ENCODE measurements around the gene BTBD16. TPM values are rescaled to one million over a fixed set of nuclear protein-coding genes. Genes with fewer than 3 reads are reported as not detected.
A peak's percentile ranks its signal among the peaks of the same experiment; 100 is the strongest.

BTBD16 gene
- polyA plus RNA-seq, 3 donors from 2014 or later, result not detected

DNA sequence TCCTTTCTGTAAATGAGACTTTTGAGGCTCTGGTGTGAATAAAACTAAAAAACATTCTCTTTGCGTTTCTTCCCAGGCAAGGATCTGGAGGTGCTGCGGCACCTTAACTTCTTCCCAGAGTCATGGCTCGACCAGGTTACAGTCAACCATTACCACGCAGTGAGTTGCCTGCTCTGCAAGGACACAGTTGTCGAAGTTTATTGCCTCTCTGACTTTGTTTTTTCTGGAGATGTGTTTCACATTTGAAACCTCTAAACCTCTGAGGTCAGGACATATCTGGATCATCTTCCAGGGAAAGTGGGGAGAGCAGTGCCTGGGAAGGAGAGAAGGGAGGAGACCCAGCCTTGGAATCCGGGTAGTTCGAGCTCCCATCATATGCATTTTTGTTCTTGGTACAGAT lies 60.0 kb downstream of the BTBD16 start:
- Mint-ChIP-seq H3K4me1 (no peaks in the 10 kb centered on the region), H3K27ac (no peak overlapping the region), H3K9me3 (peaks cover 0 to 1% (median 0%) of the 10 kb centered on the region in 6 donors), H3K4me3 (no peak overlapping the region), H3K27me3 (ENCODE audit: low read depth in 3 of 3) (peaks cover 7 to 14% (median 13%) of the 10 kb centered on the region in 3 donors), H3K36me3 (no peaks in the 10 kb centered on the region)
- no peak for DNase-seq

DNA sequence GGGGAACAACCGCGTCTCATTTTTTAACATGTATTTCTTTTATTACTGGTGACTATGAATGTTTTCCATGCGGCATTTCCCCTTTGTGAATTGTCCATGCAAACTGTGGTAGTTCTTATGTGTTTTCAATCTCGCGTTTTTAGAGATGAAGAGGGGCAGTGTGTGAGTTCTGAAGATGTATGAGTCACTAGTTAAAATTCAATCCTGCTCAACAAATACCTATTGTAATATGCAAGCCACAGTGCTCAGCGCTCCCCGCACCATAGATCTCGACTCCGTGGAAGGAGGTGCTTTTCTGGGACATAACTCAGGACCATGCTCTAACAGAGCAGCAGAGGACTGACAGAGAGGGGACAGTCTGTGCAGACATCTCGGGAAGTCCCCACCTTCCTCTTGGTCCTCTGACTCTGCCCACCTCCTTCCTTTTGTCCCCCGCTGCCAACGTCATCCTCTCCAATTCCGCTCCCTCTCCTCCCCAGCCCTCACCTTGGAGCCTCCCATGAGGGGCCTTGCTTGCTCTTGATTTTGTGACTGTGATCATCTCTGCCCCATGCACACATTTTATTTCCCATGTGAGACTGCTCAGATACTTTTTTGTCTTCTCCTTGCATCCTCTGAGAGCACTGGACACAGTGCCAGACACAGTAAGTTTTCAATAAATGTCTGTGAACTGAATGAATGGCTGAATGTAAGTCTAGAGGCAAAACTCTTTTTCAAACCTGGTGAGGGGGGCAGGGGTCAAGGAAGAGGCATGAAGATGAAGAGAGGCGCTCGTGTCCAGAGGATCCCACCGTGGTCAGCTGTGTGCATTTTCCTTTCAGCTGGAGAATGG lies 60.7 kb downstream of the BTBD16 start:
- no peaks in the 10 kb centered on the region for H3K36me3 Mint-ChIP-seq
- H3K27ac Mint-ChIP-seq, result no peak overlapping the region
- H3K27me3 Mint-ChIP-seq (ENCODE audit: low read depth in 3 of 3), result peaks cover 6 to 13% (median 12%) of the 10 kb centered on the region in 3 donors

DNA sequence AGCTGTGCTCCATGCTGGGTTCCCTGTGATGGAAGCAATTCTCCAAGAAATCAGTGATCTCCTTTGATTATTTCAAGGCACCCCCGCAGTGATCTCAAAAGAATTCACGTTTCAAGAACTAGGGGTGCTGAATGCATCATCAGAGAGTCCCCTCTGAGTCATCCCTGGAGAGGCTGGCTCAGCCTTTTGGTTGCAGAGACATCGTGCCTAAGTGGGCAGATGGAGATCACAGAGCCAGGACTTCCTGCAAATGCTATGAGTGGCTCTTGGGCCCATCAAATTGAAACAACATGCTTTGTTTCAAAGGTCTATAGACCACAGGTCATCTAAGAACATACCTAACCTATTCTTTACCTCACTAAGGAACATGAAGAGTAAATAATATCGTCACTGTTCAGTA lies 61.9 kb downstream of the BTBD16 start:
- no peaks in the 10 kb centered on the region for H3K9me3 Mint-ChIP-seq
- H3K4me3 Mint-ChIP-seq, result no peak overlapping the region
- no peak overlapping the region for H3K27ac Mint-ChIP-seq
- DNase-seq, result no peak
- no peaks in the 10 kb centered on the region for H3K4me1 Mint-ChIP-seq
- no peaks in the 10 kb centered on the region for H3K36me3 Mint-ChIP-seq
- peaks cover 6 to 13% (median 12%) of the 10 kb centered on the region in 3 donors for H3K27me3 Mint-ChIP-seq (ENCODE audit: low read depth in 3 of 3)

More for the DNA sequence above, 60.7 kb downstream of the BTBD16 start:
- Mint-ChIP-seq H3K4me1 (no peaks in the 10 kb centered on the region), H3K9me3 (no peaks in the 10 kb centered on the region), H3K4me3 (no peak overlapping the region)
- no peak for DNase-seq

DNA sequence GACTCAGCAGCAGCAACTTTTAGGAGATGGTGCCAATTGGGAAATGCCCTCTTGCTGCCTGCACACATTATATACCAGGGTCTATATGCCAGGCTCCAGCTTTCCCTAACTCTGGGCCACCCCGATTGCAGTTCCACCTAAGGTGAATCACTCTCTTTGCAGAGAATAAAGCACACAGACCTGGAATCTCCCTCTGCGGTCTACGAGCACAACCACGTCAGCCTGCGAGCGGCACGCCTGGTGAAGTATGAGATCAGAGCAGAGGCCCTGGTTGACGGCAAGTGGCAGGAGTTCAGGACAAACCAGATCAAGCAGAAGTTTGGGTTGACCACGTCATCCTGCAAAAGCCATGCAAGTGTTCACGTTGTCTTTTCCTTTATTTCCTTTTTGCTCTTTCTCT lies 65.2 kb downstream of the BTBD16 start:
- H3K4me1 Mint-ChIP-seq, result no peaks in the 10 kb centered on the region
- peaks cover 4 to 6% (median 4%) of the 10 kb centered on the region in 3 donors for H3K27me3 Mint-ChIP-seq (ENCODE audit: low read depth in 3 of 3)

DNA sequence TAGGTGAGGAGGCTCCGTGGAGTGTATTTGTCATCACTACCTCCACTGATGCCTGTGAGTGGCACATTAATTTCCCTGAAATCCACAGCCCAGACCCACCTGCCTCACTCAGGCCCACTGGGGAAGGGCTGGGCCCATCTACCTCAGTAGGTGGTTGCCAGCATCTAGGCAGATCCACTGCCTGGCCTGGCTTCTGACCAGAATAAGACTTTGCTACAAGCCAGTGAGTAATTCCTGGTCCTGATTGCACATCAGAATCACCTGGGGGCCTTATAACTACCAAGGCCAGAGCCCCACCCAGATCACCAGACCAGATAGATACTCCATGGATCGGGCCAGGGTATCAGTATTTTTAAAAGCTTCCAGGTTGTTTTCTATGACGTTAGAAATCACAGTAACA lies 65.9 kb downstream of the BTBD16 start:
- Mint-ChIP-seq H3K4me3 (no peak overlapping the region), H3K27ac (no peak overlapping the region), H3K4me1 (no peaks in the 10 kb centered on the region), H3K27me3 (ENCODE audit: low read depth in 3 of 3) (peaks cover 2 to 6% (median 3%) of the 10 kb centered on the region in 3 donors), H3K9me3 (no peaks in the 10 kb centered on the region), H3K36me3 (no peaks in the 10 kb centered on the region)
- no peak for DNase-seq

More for the DNA sequence above, 65.2 kb downstream of the BTBD16 start:
- H3K36me3 Mint-ChIP-seq, result no peaks in the 10 kb centered on the region
- H3K9me3 Mint-ChIP-seq, result no peaks in the 10 kb centered on the region
- H3K4me3 Mint-ChIP-seq, result no peak overlapping the region
- no peak overlapping the region for H3K27ac Mint-ChIP-seq
- DNase-seq, result no peak

DNA sequence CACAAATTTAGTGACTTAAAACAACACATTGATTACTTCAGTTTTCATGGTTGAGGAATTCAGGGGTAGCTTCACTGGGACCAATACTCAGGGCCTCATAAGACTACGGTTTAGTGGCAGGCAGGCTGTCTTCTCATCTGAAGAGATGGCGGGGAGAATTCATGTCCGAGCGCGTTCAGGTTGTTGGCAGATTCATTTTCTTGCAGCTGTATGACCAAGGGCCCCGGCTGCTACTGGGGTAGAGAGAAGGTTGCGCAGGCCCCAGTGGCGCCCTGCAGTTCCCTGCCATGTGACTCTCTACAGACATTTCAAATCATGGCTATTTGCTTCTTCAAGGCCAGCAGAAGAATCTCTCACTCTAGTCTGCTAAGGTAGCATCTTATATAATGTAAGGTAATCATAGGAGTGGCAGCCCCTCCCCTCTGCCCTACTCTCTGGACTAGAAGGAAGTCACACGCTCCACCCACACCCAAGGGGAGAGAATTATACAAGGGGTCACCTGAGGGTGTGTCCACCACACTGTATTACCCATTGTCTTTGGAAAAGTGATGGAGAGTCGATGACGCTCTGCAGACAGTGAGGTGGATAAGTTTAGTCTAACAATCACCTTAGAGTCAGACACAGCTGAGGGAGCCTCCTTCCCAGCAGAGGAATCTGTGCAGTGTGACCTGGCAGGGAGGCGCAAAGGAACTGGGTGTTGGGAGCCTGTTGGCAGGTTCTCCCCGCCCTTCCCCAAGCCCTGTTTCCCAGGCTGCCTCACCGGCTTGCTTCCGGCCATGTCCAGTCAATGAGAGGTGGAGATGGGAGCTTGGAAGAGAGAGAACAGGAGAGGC lies 67.7 kb downstream of the BTBD16 start:
- no peak overlapping the region for H3K4me3 Mint-ChIP-seq
- no peak for DNase-seq
- H3K27me3 Mint-ChIP-seq (ENCODE audit: low read depth in 3 of 3), result peaks cover 0 to 7% (median 5%) of the 10 kb centered on the region in 3 donors
- no peaks in the 10 kb centered on the region for H3K36me3 Mint-ChIP-seq
- H3K9me3 Mint-ChIP-seq, result no peaks in the 10 kb centered on the region
- peaks cover 3 to 7% of the 10 kb centered on the region in 2 donors for H3K4me1 Mint-ChIP-seq
- no peak overlapping the region for H3K27ac Mint-ChIP-seq

DNA sequence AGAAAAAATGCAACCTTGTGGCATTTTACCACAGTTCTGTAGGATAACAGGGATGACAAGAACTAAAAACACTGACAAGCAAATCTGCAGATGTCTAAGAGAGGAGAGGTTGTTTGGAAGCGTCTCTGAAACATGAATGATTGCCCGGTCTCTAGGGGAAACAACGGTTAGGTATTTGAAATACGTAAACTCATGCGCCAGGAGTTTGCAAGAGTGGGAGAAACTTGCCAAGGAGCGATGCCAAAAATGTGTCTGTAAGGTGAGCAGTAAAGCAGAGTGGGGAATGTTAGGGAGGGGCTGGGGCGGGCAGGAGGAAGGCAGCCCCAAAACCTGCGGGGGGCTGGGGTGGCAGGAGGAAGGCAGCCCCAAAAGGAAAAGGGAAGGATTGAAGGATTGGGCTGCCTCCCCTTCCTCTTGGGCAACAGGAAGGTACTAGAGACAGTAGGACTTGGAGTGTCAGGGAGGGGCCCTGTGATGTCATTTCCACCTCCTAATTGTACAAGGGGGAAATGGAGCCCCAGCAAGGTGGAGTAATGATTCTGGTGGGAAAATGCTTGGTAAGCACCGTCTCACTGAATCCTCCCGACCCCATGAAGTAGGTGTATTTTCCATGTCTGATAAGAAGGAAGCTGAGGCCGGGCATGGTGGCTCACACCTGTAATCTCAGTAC lies 70.2 kb downstream of the BTBD16 start:
- H3K9me3 Mint-ChIP-seq, result no peaks in the 10 kb centered on the region
- H3K4me1 Mint-ChIP-seq, result peaks cover 3 to 7% of the 10 kb centered on the region in 2 donors
- H3K27ac Mint-ChIP-seq, result no peak overlapping the region
- peaks cover 0 to 7% (median 2%) of the 10 kb centered on the region in 3 donors for H3K27me3 Mint-ChIP-seq (ENCODE audit: low read depth in 3 of 3)
- no peaks in the 10 kb centered on the region for H3K36me3 Mint-ChIP-seq
- no peak for DNase-seq
- H3K4me3 Mint-ChIP-seq, result no peak overlapping the region

DNA sequence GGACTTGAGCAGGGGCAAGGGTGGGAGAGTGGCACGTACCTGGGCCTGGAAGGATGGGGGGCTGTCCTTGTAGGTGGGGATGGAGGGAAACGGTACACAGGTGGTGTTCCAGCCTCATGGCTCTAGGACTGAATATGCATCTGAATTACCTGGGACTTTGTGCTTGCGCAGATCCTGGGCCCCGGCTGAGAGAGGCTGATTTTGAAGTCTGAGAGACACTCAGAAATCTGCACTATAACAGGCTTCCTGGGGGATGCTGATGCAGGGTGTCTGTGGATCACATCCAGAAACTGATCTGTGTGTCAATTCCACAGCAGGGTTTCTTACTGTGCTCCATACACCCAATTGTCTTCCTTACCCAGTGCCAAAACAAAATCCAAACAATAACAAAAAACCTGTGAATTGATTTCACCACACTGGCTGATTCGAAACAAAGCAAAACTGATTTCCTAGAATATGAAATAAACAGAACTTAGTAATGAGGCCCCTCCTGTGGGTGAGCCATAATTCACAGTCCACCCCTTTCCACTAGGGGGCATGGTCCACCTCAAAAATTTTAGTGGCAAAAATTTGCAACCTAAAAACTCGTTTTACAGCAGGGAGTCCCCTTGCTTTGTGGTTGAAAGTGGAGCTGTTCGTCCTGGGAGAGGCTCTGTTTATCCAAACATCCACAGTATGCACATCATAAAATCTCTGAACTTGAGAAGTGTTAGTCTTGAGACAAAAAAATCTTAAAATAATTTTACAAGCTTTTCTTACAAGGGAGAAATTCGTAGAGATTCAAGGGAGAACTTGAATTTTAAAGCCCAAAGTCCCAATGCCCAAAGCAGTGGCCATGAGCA lies 71.4 kb downstream of the BTBD16 start:
- H3K4me1 Mint-ChIP-seq, result peaks cover 3 to 7% of the 10 kb centered on the region in 2 donors
- peak; percentile 59 to 70 (median 60) for DNase-seq
- H3K27ac Mint-ChIP-seq, result no peak overlapping the region

DNA sequence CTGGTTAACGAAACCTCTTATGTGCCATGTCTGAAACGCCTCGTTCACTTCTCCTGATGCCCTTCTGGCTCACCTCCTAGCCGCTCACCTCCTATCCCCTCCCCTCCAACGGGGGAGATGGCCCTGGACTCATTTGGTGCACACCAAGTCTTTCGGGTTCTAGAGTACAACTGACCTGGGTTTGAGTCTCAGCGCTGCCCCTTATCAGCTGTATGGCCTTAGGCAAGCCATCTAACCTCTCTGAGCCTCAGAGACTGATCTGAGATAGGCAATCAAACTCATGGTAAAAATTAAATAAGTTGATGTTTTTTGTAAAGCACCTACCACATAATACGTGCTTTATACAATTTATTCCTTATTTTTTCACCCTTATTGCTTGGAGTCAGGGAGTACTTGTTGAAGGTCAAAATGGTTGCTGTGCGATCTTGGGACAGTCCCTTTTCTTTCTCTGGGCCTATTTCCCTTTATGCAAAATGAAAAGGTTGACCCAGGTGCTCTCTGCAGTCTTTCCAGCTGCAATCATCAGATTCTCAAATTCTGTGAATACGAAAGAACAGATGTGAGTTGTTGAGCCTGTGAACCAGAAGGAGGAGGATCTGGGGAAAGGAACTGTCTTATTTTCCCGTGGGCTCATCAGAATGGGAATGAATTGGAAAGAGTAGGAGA lies 72.2 kb downstream of the BTBD16 start:
- no peaks in the 10 kb centered on the region for H3K36me3 Mint-ChIP-seq
- H3K4me1 Mint-ChIP-seq, result peaks cover 3 to 7% of the 10 kb centered on the region in 2 donors
- peaks cover 0 to 7% (median 2%) of the 10 kb centered on the region in 3 donors for H3K27me3 Mint-ChIP-seq (ENCODE audit: low read depth in 3 of 3)
- no peak for DNase-seq
- no peaks in the 10 kb centered on the region for H3K9me3 Mint-ChIP-seq
- H3K4me3 Mint-ChIP-seq, result no peak overlapping the region
- H3K27ac Mint-ChIP-seq, result no peak overlapping the region

More for the DNA sequence above, 71.4 kb downstream of the BTBD16 start:
- Mint-ChIP-seq H3K36me3 (no peaks in the 10 kb centered on the region), H3K4me3 (no peak overlapping the region), H3K9me3 (no peaks in the 10 kb centered on the region), H3K27me3 (ENCODE audit: low read depth in 3 of 3) (peaks cover 0 to 7% (median 2%) of the 10 kb centered on the region in 3 donors)

DNA sequence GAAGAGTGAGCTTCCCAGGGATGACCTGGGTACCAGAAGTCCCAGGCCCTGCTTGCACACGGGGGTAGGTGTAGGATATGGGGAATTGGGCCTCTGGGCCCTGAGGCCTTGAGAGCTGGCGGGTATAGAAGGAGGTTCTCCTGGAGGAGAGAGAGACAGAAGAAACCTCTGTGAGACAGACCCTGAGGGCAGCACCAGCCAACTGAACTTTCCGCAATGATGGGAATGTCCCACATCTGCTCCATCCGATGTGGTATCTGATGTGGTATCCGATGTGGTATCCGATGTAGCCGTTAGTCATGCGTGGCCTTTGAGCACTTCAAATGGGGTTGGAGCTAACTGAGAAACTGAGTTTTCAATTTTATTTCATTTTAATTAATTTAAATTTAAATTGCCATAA lies 72.8 kb downstream of the BTBD16 start:
- H3K9me3 Mint-ChIP-seq, result no peaks in the 10 kb centered on the region
- no peaks in the 10 kb centered on the region for H3K36me3 Mint-ChIP-seq
- no peak overlapping the region for H3K27ac Mint-ChIP-seq

DNA sequence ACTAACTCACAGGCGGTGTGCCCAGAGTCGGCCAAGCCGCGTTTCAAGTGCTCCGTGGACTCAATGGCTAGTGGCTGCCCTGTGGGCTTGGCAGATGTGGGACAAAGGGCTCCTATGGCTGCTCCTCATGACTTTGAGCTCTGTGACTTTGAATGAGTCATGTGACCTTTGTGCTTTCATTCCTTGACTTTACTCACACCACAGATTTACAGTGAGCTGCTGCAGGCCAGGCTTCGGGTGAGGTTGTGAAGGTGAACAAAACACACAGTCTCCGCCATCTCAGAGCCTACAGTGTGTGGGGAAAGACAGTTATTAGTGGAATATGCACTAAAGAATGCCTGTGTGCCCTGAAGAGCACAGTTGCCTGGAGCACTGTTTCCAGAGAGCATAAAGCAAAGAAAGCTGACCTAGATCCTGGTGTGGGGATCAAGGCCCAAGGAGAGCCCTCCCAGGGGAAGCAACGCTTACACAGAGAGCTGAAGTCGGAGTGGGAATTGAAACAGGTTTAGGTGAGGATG lies 73.7 kb downstream of the BTBD16 start:
- no peak for DNase-seq
- Mint-ChIP-seq H3K27ac (peak overlapping the region in 1 of 6 donors; percentile 49), H3K36me3 (no peaks in the 10 kb centered on the region), H3K4me3 (no peak overlapping the region), H3K27me3 (ENCODE audit: low read depth in 3 of 3) (peaks cover 0 to 4% (median 2%) of the 10 kb centered on the region in 3 donors), H3K9me3 (no peaks in the 10 kb centered on the region), H3K4me1 (peaks cover 3 to 7% of the 10 kb centered on the region in 2 donors)

More for the DNA sequence above, 72.8 kb downstream of the BTBD16 start:
- H3K27me3 Mint-ChIP-seq (ENCODE audit: low read depth in 3 of 3), result peaks cover 0 to 7% (median 2%) of the 10 kb centered on the region in 3 donors
- peaks cover 3 to 7% of the 10 kb centered on the region in 2 donors for H3K4me1 Mint-ChIP-seq
- no peak for DNase-seq
- H3K4me3 Mint-ChIP-seq, result no peak overlapping the region

DNA sequence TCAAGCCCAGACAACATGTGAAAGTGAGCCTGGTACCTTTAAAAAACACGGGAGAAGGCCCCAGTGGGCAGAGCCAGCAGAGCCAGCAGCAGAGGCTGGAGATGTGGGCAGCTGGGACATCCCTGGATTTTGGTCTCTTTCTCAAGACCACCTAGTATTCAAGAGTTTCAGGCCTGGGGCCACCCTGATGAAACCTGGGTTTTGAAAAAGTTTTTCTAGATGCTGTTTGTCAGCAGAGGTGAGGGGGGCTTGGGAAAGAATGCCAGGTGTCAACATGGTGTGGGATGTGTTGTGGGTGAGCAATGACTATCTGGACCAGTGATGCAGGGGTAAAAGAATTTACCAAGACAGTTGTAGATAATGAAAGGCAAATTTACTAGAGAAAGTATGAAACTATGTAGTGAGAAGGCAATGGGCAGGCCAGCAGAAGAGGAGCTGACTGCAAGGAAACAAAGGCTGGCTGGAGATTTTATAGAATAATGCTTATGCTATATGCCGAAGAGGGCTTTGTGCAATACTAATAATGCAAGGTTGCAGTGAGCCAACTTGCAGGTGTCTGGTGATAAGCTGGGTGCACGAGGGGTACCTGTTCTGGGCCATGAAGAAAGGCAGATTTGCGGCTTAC lies 75.3 kb downstream of the BTBD16 start:
- no peaks in the 10 kb centered on the region for H3K9me3 Mint-ChIP-seq
- no peak overlapping the region for H3K4me3 Mint-ChIP-seq
- DNase-seq, result no peak
- no peaks in the 10 kb centered on the region for H3K36me3 Mint-ChIP-seq
- peaks cover 3 to 7% of the 10 kb centered on the region in 2 donors for H3K4me1 Mint-ChIP-seq
- peaks cover 0 to 6% (median 2%) of the 10 kb centered on the region in 3 donors for H3K27me3 Mint-ChIP-seq (ENCODE audit: low read depth in 3 of 3)
- H3K27ac Mint-ChIP-seq, result peak overlapping the region in 2 of 6 donors; percentile 25 to 27
